H1 (cell line): ENCODE data around the gene INPP4B. TPM values are rescaled to one million over a fixed set of nuclear protein-coding genes. Genes with fewer than 3 reads are reported as not detected.

Experiments
- CTCF ChIA-PET: fragments of 300-600 bp; sonication (Branson Sonifier 250); formaldehyde crosslinking; loops from one replicate; lab custom pipeline; 2021; ENCODE audit not compliant: partially characterized antibody; lab: Charles Lee
- POLR2A ChIA-PET: fragments of 300-600 bp; sonication (Branson Sonifier 250); formaldehyde crosslinking; loops from one replicate; lab custom pipeline; 2021; ENCODE audit warnings: inconsistent platforms; ENCODE audit not compliant: partially characterized antibody; lab: Charles Lee
- DNase-seq, 2 experiments: peaks; one replicate each; pipeline versions ENCODE4 v3.0.0 to v3.0.0-alpha.2; 2010 to 2022; ENCODE audit warnings: low spot score in 2 of 2, low read depth in 1 of 2, mixed read lengths in 1 of 2
- FAIRE-seq: peaks from 2 replicates; lab custom pipeline; 2011; peaks lifted over from hg19 to GRCh38; lab: Jason Lieb, UNC
- H2AFZ ChIP-seq: 2 replicates; pipeline ENCODE4 v1.8.1; 2012; ENCODE audit warnings: low read length, inconsistent platforms
- H2AK5ac ChIP-seq: 2 replicates; pipeline ENCODE4 v1.6.1; 2013; ENCODE audit warnings: low read depth, low read length
- H2BK120ac ChIP-seq: replicated peaks from 2 replicates; pipeline ENCODE3; 2013; ENCODE audit warnings: low read depth, low read length, inconsistent platforms
- H2BK12ac ChIP-seq: 2 replicates; pipeline ENCODE4 v1.6.1; 2013; ENCODE audit warnings: low read depth, low read length
- H2BK15ac ChIP-seq: 2 replicates; pipeline ENCODE4 v1.6.1; 2013; ENCODE audit warnings: low read length
- H2BK20ac ChIP-seq: 2 replicates; pipeline ENCODE4 v1.6.1; 2013; ENCODE audit warnings: low read length
- H2BK5ac ChIP-seq: 2 replicates; pipeline ENCODE4 v1.6.1; 2013; ENCODE audit warnings: low read depth, low read length
- H3K14ac ChIP-seq: 2 replicates; pipeline ENCODE4 v1.6.1; 2013; ENCODE audit warnings: inconsistent platforms; ENCODE audit not compliant: insufficient read length
- H3K18ac ChIP-seq: 2 replicates; pipeline ENCODE4 v1.6.1; 2013; ENCODE audit warnings: low read length; ENCODE audit errors: extremely low read depth
- H3K23ac ChIP-seq: 2 replicates; pipeline ENCODE4 v1.6.1; 2013; ENCODE audit warnings: inconsistent platforms; ENCODE audit not compliant: insufficient read length
- H3K23me2 ChIP-seq: 2 replicates; pipeline ENCODE4 v1.6.1; 2013; ENCODE audit warnings: low read depth, low read length
- H3K27ac ChIP-seq: 2 replicates; pipeline ENCODE4 v1.6.1; 2011; ENCODE audit warnings: low read depth, low read length, inconsistent platforms
- H3K27me3 ChIP-seq, 4 experiments: replicated peaks in 1 of 4; 1 replicate in 1 of 4; 2 replicates in 3 of 4; pipeline versions ENCODE4 v1.6.1 to v1.8.1; 2011 to 2013; ENCODE audit warnings: low read length in 3 of 4, mild to moderate bottlenecking in 3 of 4, inconsistent platforms in 2 of 4, mixed read lengths in 2 of 4, moderate library complexity in 1 of 4; ENCODE audit not compliant: control insufficient read depth in 3 of 4, insufficient read depth in 3 of 4; ENCODE audit errors: extremely low read depth in 1 of 4
- H3K36me3 ChIP-seq, 4 experiments: 2 replicates each; pipeline versions ENCODE4 v1.6.1 to v1.8.1; 2011 to 2013; ENCODE audit warnings: mild to moderate bottlenecking in 4 of 4, low read length in 3 of 4, moderate library complexity in 2 of 4, control low read depth in 1 of 4, inconsistent platforms in 1 of 4; ENCODE audit not compliant: insufficient read depth in 4 of 4, control insufficient read depth in 2 of 4
- H3K4ac ChIP-seq: replicated peaks from 2 replicates; pipeline ENCODE3; 2013; ENCODE audit warnings: low read length, low read depth, mixed read lengths, inconsistent platforms; ENCODE audit not compliant: insufficient read length
- H3K4me1 ChIP-seq, 4 experiments: replicated peaks in 1 of 4; 1 replicate in 1 of 4; 2 replicates in 3 of 4; pipeline versions ENCODE4 v1.6.1 to v1.8.1; 2011 to 2013; ENCODE audit warnings: low read length in 3 of 4, inconsistent platforms in 2 of 4, mixed read lengths in 1 of 4; ENCODE audit not compliant: insufficient read depth in 4 of 4, control insufficient read depth in 3 of 4
- H3K4me2 ChIP-seq, 2 experiments: 2 replicates each; pipeline versions ENCODE4 v1.6.1 to v1.8.1; 2011 to 2013; ENCODE audit warnings: low read depth in 2 of 2, low read length in 2 of 2, control low read depth in 1 of 2, inconsistent platforms in 1 of 2, mild to moderate bottlenecking in 1 of 2; ENCODE audit not compliant: insufficient read depth in 1 of 2
- H3K4me3 ChIP-seq, 4 experiments: fragments of 200-600, 300-600 bp in 1 of 4; sonication (generic), shearing (Covaris generic), sonication (Bioruptor Twin) in 1 of 4; 2 replicates each; pipeline versions ENCODE4 v1.5.1 to v1.8.1; 2011 to 2016; ENCODE audit warnings: low read length in 4 of 4, low read depth in 3 of 4, control low read depth in 2 of 4, inconsistent platforms in 2 of 4, mild to moderate bottlenecking in 2 of 4, mixed read lengths in 1 of 4, moderate library complexity in 1 of 4; ENCODE audit not compliant: insufficient read depth in 2 of 4; ENCODE audit errors: extremely low read depth in 1 of 4
- H3K56ac ChIP-seq: replicated peaks from 2 replicates; pipeline ENCODE3; 2013; ENCODE audit warnings: low read depth, mild to moderate bottlenecking, mixed read lengths, low read length, inconsistent platforms; ENCODE audit not compliant: insufficient read length
- H3K79me1 ChIP-seq: 2 replicates; pipeline ENCODE4 v1.6.1; 2013; ENCODE audit warnings: low read depth, low read length, control low read depth
- H3K79me2 ChIP-seq, 2 experiments: 2 replicates each; pipeline versions ENCODE4 v1.6.1 to v1.8.1; 2012 to 2013; ENCODE audit warnings: low read length in 2 of 2, mild to moderate bottlenecking in 2 of 2, inconsistent platforms in 1 of 2; ENCODE audit not compliant: insufficient read depth in 2 of 2, control insufficient read depth in 1 of 2
- H3K9ac ChIP-seq, 4 experiments: replicated peaks in 1 of 4; 1 replicate in 1 of 4; 2 replicates in 3 of 4; pipeline versions ENCODE4 v1.6.1 to v1.8.1; 2011 to 2013; ENCODE audit warnings: low read depth in 3 of 4, low read length in 3 of 4, control low read depth in 2 of 4, mild to moderate bottlenecking in 2 of 4, moderate library complexity in 2 of 4, inconsistent platforms in 1 of 4; ENCODE audit errors: extremely low read depth in 1 of 4
- H3K9me3 ChIP-seq, 2 experiments: 2 replicates each; pipeline versions ENCODE4 v1.6.1 to v1.8.1; 2012 to 2013; ENCODE audit warnings: mild to moderate bottlenecking in 2 of 2, moderate library complexity in 2 of 2, control low read depth in 1 of 2, inconsistent platforms in 1 of 2, low read depth in 1 of 2, low read length in 1 of 2, mixed read lengths in 1 of 2; ENCODE audit not compliant: insufficient read depth in 2 of 2
- H4K20me1 ChIP-seq, 2 experiments: replicated peaks in 1 of 2; 2 replicates each; pipeline versions ENCODE3 to v1.8.1; 2011 to 2013; ENCODE audit warnings: inconsistent platforms in 2 of 2, low read length in 2 of 2, mild to moderate bottlenecking in 1 of 2; ENCODE audit not compliant: insufficient read depth in 2 of 2, control insufficient read depth in 1 of 2
- H4K5ac ChIP-seq: 2 replicates; pipeline ENCODE4 v1.6.1; 2013; ENCODE audit warnings: low read length, low read depth, mixed read lengths, inconsistent platforms; ENCODE audit not compliant: insufficient read length
- H4K8ac ChIP-seq: 2 replicates; pipeline ENCODE4 v1.8.0; 2013; ENCODE audit warnings: mild to moderate bottlenecking, moderate library complexity, low read length, inconsistent platforms; ENCODE audit not compliant: insufficient read depth; ENCODE audit errors: extremely low read depth
- H4K91ac ChIP-seq: replicated peaks from 2 replicates; pipeline ENCODE3; 2013; ENCODE audit warnings: low read length, mixed read lengths, inconsistent platforms; ENCODE audit not compliant: insufficient read length
- BRCA1 ChIP-seq: IDR thresholded peaks from 2 replicates; pipeline ENCODE4 v1.6.1; 2012; ENCODE audit warnings: low read depth, low read length, improper control_type of control experiment
- CTBP2 ChIP-seq: IDR thresholded peaks from 2 replicates; pipeline ENCODE4 v1.7.0; 2011; ENCODE audit warnings: borderline replicate concordance, mild to moderate bottlenecking, moderate library complexity, mixed read lengths, low read length; ENCODE audit not compliant: insufficient read depth, insufficient read length
- EGR1 ChIP-seq: IDR thresholded peaks from 2 replicates; pipeline ENCODE4 v1.6.1; 2011; ENCODE audit warnings: low read depth, low read length, borderline replicate concordance
- EZH2 ChIP-seq: fragments of 200-600 bp; sonication (generic); IDR thresholded peaks from 2 replicates; pipeline ENCODE4 v1.7.1; 2012; ENCODE audit warnings: low read depth, mild to moderate bottlenecking, moderate library complexity, low read length, inconsistent platforms; ENCODE audit not compliant: severe bottlenecking
- MAFK ChIP-seq: IDR thresholded peaks from 2 replicates; pipeline ENCODE4 v1.6.1; 2012; ENCODE audit warnings: low read depth, mild to moderate bottlenecking, improper control_type of control experiment, low read length
- RBBP5 ChIP-seq: IDR thresholded peaks from 2 replicates; pipeline ENCODE4 v1.7.1; 2012; ENCODE audit warnings: low read depth, mild to moderate bottlenecking, inconsistent platforms, low read length, moderate library complexity, borderline replicate concordance
- RFX5 ChIP-seq: IDR thresholded peaks from 2 replicates; pipeline ENCODE4 v1.6.1; 2011; ENCODE audit warnings: low read depth, low read length, improper control_type of control experiment, borderline replicate concordance
- SIRT6 ChIP-seq: IDR thresholded peaks from one replicate; pipeline ENCODE4 v1.7.1; 2012; ENCODE audit warnings: low read length, inconsistent platforms
- SIX5 ChIP-seq: IDR thresholded peaks from 2 replicates; pipeline ENCODE4 v1.6.1; 2011; ENCODE audit warnings: mild to moderate bottlenecking, low read depth, low read length
- SP2 ChIP-seq: IDR thresholded peaks from 2 replicates; pipeline ENCODE4 v1.6.1; 2012; ENCODE audit warnings: mild to moderate bottlenecking, low read length, inconsistent platforms
- SUZ12 ChIP-seq: fragments of 200-600 bp; sonication (generic); IDR thresholded peaks from 2 replicates; pipeline ENCODE4 v1.6.1; 2012; ENCODE audit warnings: mild to moderate bottlenecking, inconsistent platforms, low read length, moderate library complexity, mixed read lengths
- TAF1 ChIP-seq: IDR thresholded peaks from 2 replicates; pipeline ENCODE4 v1.6.1; 2011; ENCODE audit warnings: mild to moderate bottlenecking, low read depth, low read length
- WGBS, 2 experiments: shearing (Covaris generic) in 1 of 2; methylation state at CpG; one replicate each; pipeline versions ENCODE4 v1.1.6 to v1.1.7; 2013 to 2015; ENCODE audit warnings: low lambda C conversion rate in 2 of 2, mixed read lengths in 2 of 2, inconsistent platforms in 1 of 2, low coverage in 1 of 2, missing lambda C conversion rate in 1 of 2; ENCODE audit not compliant: insufficient replicate concordance in 2 of 2, insufficient coverage in 1 of 2, insufficient read length in 1 of 2; ENCODE audit errors: extremely low coverage in 1 of 2, missing lambda C conversion rate in 1 of 2; 5-methylcytosine and 5-hydroxymethylcytosine counted together
- polyA plus RNA-seq, 7 experiments: library from polyadenylated mRNA; depleted of rRNA in 3 of 7; stranded (reverse) in 5 of 7; unstranded in 2 of 7; fragments of >200 nt in 5 of 7; fragments of 200-250 nt in 2 of 7; gene quantifications; 1 replicate in 5 of 7; 2 replicates in 1 of 7; 4 replicates in 1 of 7; pipeline versions ENCODE4 v1.2.1 to v1.2.3, GENCODE V29; 2011 to 2013; ENCODE audit warnings: missing spikeins in 2 of 7, mixed read lengths in 2 of 7
- total RNA-seq: library from RNA; stranded (reverse); fragmentation: NEBNext Ultra II Directional; extraction: Animal tissue kit (Norgen Biotek cat#: 25700); gene quantifications from 2 replicates; pipeline ENCODE4 v1.2.1, GENCODE V29; 2021

The INPP4B gene
- total and polyA plus RNA-seq, 2 of the 8 experiments (the other 6 are each of a cell fraction or from before 2014, with no cell fraction given) = 0.11 to 0.54 TPM

- no peak overlapping the region for H3K23ac ChIP-seq
- no peak overlapping the region for H3K14ac ChIP-seq
- H3K4me1 ChIP-seq = no peaks in the 10 kb centered on the region
- H3K4me3 ChIP-seq = no peak overlapping the region
- H4K20me1 ChIP-seq = no peaks in the 10 kb centered on the region
- H2BK12ac ChIP-seq = no peak overlapping the region
- no peak overlapping the region for H2BK20ac ChIP-seq
- H3K27ac ChIP-seq = no peak overlapping the region
- no peaks in the 10 kb centered on the region for H3K79me2 ChIP-seq
- H3K56ac ChIP-seq = no peak overlapping the region
- DNase-seq (no peak), FAIRE-seq (no peak)
- no peak overlapping the region for H4K5ac ChIP-seq
- H2AK5ac ChIP-seq = no peak overlapping the region
- H2BK5ac ChIP-seq = no peak overlapping the region
- no peak overlapping the region for H3K18ac ChIP-seq
- no peaks in the 10 kb centered on the region for H3K9me3 ChIP-seq
- H3K36me3 ChIP-seq = no peaks in the 10 kb centered on the region
- ChIA-PET CTCF (interaction anchor here (0.7 to 2.9 kb wide), 11 partner anchors 9 to 285 kb away, joined by 3 to 13 read pairs (median 4); no protein-coding TSS in a partner anchor), POLR2A (interaction anchor here (0.7 kb wide), 1 partner anchor 81 kb away, joined by 3 read pairs; no protein-coding TSS in a partner anchor)
- H3K23me2 ChIP-seq = no peaks in the 10 kb centered on the region
- no peak overlapping the region for H3K4ac ChIP-seq
- no peak overlapping the region for H2BK120ac ChIP-seq
- H3K9ac ChIP-seq = no peak overlapping the region
- WGBS, 2 experiments = 88% methylated on average over 4 of the region's 4 CpGs; no CpG with 5 or more reads in 1 of the 2 experiments
- no peak overlapping the region for H3K4me2 ChIP-seq
- no peak overlapping the region for H2BK15ac ChIP-seq
- no peaks in the 10 kb centered on the region for H3K27me3 ChIP-seq
- H2AFZ ChIP-seq = 0 out of 2 replicates have a peak overlapping the region, but pooled peaks have one; percentile 9
- no peaks in the 10 kb centered on the region for H3K79me1 ChIP-seq
- H4K8ac ChIP-seq = no peak overlapping the region
- H4K91ac ChIP-seq = no peak overlapping the region
- TF ChIP-seq SUZ12 (no peak), MAFK (no peak), SIX5 (no peak), TAF1 (no peak), BRCA1 (no peak), EGR1 (no peak), SP2 (no peak), RFX5 (no peak), CTBP2 (no peak), RBBP5 (no peak), SIRT6 (no peak), EZH2 (no peak)
These were observed 278.3 kb downstream of the INPP4B start for GRCh38 chr4:142567620-142568451.
